ENCODE data around the gene RALGPS2.

Gene RALGPS2

GRCh38 chr1:178916448-178917174 lies 191.6 kb downstream of the RALGPS2 start:
- no peak for DNase-seq (ENCODE audit: extremely low read depth in 1 of 2, low read depth in 1 of 2)

- DNase-seq (ENCODE audit: extremely low read depth in 1 of 2, low read depth in 1 of 2) = no peak
Measured at GRCh38 chr1:178918308-178918707, 193.3 kb downstream of the RALGPS2 start.

GRCh38 chr1:178918955-178919354 lies 193.9 kb downstream of the RALGPS2 start:
- DNase-seq (ENCODE audit: extremely low read depth in 1 of 2, low read depth in 1 of 2) = no peak

- DNase-seq (ENCODE audit: extremely low read depth in 1 of 2, low read depth in 1 of 2) = no peak
Measured at GRCh38 chr1:178919581-178919980, 194.5 kb downstream of the RALGPS2 start.

GRCh38 chr1:178921499-178921898 lies 196.5 kb downstream of the RALGPS2 start:
- DNase-seq (ENCODE audit: extremely low read depth in 1 of 2, low read depth in 1 of 2) = no peak

- no peak for DNase-seq (ENCODE audit: extremely low read depth in 1 of 2, low read depth in 1 of 2)
Measured at GRCh38 chr1:178923512-178923911, 198.5 kb downstream of the RALGPS2 start.

- DNase-seq (ENCODE audit: extremely low read depth in 1 of 2, low read depth in 1 of 2) = no peak
Measured at GRCh38 chr1:178926046-178926445, 201.0 kb downstream of the RALGPS2 start.

- DNase-seq (ENCODE audit: extremely low read depth in 1 of 2, low read depth in 1 of 2) = no peak
Measured at GRCh38 chr1:178927003-178927402, 202.0 kb downstream of the RALGPS2 start.

- DNase-seq (ENCODE audit: extremely low read depth in 1 of 2, low read depth in 1 of 2) = no peak
Measured at GRCh38 chr1:178928041-178928440, 203.0 kb downstream of the RALGPS2 start.

- no peak for DNase-seq (ENCODE audit: extremely low read depth in 1 of 2, low read depth in 1 of 2)
Measured at GRCh38 chr1:178928976-178929375, 203.9 kb downstream of the RALGPS2 start.

- no peak for DNase-seq (ENCODE audit: extremely low read depth in 1 of 2, low read depth in 1 of 2)
Measured at GRCh38 chr1:178931858-178932551, 207.0 kb downstream of the RALGPS2 start.

GRCh38 chr1:178932552-178932906 lies 207.5 kb downstream of the RALGPS2 start:
- no peak for DNase-seq (ENCODE audit: extremely low read depth in 1 of 2, low read depth in 1 of 2)

- DNase-seq (ENCODE audit: extremely low read depth in 1 of 2, low read depth in 1 of 2) = no peak
Measured at GRCh38 chr1:178933105-178933561, 208.1 kb downstream of the RALGPS2 start.

GRCh38 chr1:178933709-178934490 lies 208.9 kb downstream of the RALGPS2 start:
- DNase-seq (ENCODE audit: extremely low read depth in 1 of 2, low read depth in 1 of 2) = no peak

- no peak for DNase-seq (ENCODE audit: extremely low read depth in 1 of 2, low read depth in 1 of 2)
Measured at GRCh38 chr1:178934546-178934945, 209.5 kb downstream of the RALGPS2 start.

- DNase-seq (ENCODE audit: extremely low read depth in 1 of 2, low read depth in 1 of 2) = no peak
Measured at GRCh38 chr1:178935610-178936009, 210.6 kb downstream of the RALGPS2 start.

GRCh38 chr1:178937695-178938094 lies 212.7 kb downstream of the RALGPS2 start:
- DNase-seq (ENCODE audit: extremely low read depth in 1 of 2, low read depth in 1 of 2) = no peak

- no peak for DNase-seq (ENCODE audit: extremely low read depth in 1 of 2, low read depth in 1 of 2)
Measured at GRCh38 chr1:178938101-178938958, 213.3 kb downstream of the RALGPS2 start.

- no peak for DNase-seq (ENCODE audit: extremely low read depth in 1 of 2, low read depth in 1 of 2)
Measured at GRCh38 chr1:178938959-178939317, 213.9 kb downstream of the RALGPS2 start.

GRCh38 chr1:178939338-178940067 lies 214.5 kb downstream of the RALGPS2 start:
- no peak for DNase-seq (ENCODE audit: extremely low read depth in 1 of 2, low read depth in 1 of 2)
